ENCODE data around the gene CCL3.
"Not testable (repeated sequence)": the region's sequence is repeated elsewhere in the genome, so short reads cannot be mapped to it uniquely, and the experiment has no call there.

Gene CCL3

DNA sequence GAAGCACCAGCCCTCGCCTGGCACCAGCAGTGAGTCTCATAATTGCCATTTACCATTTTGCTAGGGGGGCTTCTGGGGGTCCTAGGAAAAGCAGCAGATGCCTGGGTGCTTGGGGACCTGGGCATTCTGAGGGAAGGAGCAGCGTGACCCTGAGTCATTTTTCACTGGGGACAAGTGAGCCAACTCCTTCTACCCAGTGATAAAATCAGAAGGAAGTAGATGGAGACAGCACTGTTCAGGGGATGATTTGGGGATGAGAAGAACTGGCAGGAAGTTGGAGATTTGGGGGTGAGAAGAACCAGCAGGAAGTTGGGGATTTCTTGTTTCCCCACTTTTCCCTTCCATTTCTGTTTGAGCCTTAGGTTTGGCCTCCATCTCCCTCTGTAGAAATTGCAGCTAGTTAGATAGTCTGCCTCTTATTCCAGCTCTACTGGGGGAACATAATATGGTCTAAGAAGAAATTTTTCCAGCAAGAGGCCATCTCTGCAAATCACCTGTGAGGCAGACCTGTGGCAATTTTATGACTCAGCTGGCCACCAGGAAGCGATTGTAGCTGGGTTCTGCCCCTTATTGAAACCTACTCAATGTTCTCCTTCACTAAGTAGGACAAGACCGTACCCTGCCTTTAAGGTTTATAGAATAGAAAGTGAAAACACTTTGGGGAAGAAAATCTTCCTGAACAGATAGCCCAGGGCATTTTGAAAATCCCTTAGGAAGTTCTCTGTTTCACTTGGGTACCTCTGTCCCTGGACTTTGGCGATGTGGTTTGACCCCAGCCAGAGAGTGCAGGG is 8.1 kb downstream of the CCL3 start:
- Histone ChIP-seq H3K27ac (ENCODE audit: insufficient read depth in 1 of 2, low read depth in 1 of 2, low read length in 2 of 2, poor library complexity in 1 of 2, severe bottlenecking in 2 of 2) (peak overlapping the region in 1 of 2 experiments; percentile 69), H3K4me3 (ENCODE audit: control insufficient read depth in 1 of 7, extremely low read depth in 1 of 7, insufficient read depth in 4 of 7, low read depth in 2 of 7, low read length in 6 of 7) (peak overlapping the region in 2 of 7 experiments; percentile 4 to 7), H3K4me1 (ENCODE audit: control extremely low read depth in 1 of 4, control insufficient read depth in 4 of 4, insufficient read depth in 4 of 4, low read length in 3 of 4) (peaks cover 11 to 36% (median 33%) of the 10 kb centered on the region in 4 experiments)
- H3K27me3 ChIP-seq (replicated peaks in 2 of 5; ENCODE audit: control insufficient read depth in 4 of 5, insufficient read depth in 5 of 5, low read length in 4 of 5); H3K36me3 ChIP-seq (ENCODE audit: control insufficient read depth in 4 of 4, insufficient read depth in 4 of 4, low read length in 3 of 4); POLR2A ChIA-PET; H3K9me3 ChIP-seq (ENCODE audit: control extremely low read depth in 1 of 5, control insufficient read depth in 4 of 5, insufficient read depth in 2 of 5, low read depth in 1 of 5, low read length in 4 of 5): not testable (repeated sequence)
- DNase-seq: peak in 2 of 3 donors; percentile 36 to 42
- CTCF ChIA-PET: interaction anchor here (1.3 to 2.6 kb wide), 3 partner anchors 9 to 100 kb away, joined by 3 to 14 read pairs (median 4); partner anchors contain the start of gene CCL16
- WGBS (ENCODE audit: insufficient coverage): 50% methylated on average over 1 of the region's 5 CpGs

DNA sequence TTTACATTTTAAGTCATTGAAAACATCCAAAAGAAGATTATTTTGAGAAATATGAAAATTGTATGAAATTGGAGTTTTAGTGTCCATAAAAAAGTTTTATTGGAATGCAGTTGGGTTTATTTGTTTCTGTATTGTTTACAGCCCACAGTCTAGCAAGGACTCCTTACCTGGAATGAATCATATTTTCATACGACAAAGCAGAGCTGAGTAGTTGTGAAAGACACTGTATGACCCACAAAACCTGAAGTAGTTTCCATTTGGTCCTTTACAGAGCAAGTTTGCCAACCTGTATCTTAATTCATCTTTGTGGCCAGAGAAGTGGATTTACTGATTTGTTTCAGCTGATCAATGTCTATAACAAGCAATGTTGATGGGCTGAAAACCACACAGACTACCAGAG is 15.6 kb downstream of the CCL3 start:
- 100% methylated on average over 1 of the region's 1 CpG for WGBS (ENCODE audit: insufficient coverage)
- H3K9me3 ChIP-seq (ENCODE audit: control extremely low read depth in 1 of 5, control insufficient read depth in 4 of 5, insufficient read depth in 2 of 5, low read depth in 1 of 5, low read length in 4 of 5): no peaks in the 10 kb centered on the region
- CTCF ChIA-PET: interaction anchor here (0.7 to 5.9 kb wide), 11 partner anchors 8 to 101 kb away, joined by 3 to 46 read pairs (median 4); partner anchors contain the start of genes CCL14 and CCL16
- POLR2A ChIA-PET: no interaction called here
- no peaks in the 10 kb centered on the region for H3K27me3 ChIP-seq (replicated peaks in 2 of 5; ENCODE audit: control insufficient read depth in 4 of 5, insufficient read depth in 5 of 5, low read length in 4 of 5)
- no peak for DNase-seq
- peaks cover 0 to 7% (median 0%) of the 10 kb centered on the region in 4 experiments for H3K4me1 ChIP-seq (ENCODE audit: control extremely low read depth in 1 of 4, control insufficient read depth in 4 of 4, insufficient read depth in 4 of 4, low read length in 3 of 4)
- H3K27ac ChIP-seq (ENCODE audit: insufficient read depth in 1 of 2, low read depth in 1 of 2, low read length in 2 of 2, poor library complexity in 1 of 2, severe bottlenecking in 2 of 2): no peak overlapping the region
- no peaks in the 10 kb centered on the region for H3K36me3 ChIP-seq (ENCODE audit: control insufficient read depth in 4 of 4, insufficient read depth in 4 of 4, low read length in 3 of 4)
- H3K4me3 ChIP-seq (ENCODE audit: control insufficient read depth in 1 of 7, extremely low read depth in 1 of 7, insufficient read depth in 4 of 7, low read depth in 2 of 7, low read length in 6 of 7): no peak overlapping the region

DNA sequence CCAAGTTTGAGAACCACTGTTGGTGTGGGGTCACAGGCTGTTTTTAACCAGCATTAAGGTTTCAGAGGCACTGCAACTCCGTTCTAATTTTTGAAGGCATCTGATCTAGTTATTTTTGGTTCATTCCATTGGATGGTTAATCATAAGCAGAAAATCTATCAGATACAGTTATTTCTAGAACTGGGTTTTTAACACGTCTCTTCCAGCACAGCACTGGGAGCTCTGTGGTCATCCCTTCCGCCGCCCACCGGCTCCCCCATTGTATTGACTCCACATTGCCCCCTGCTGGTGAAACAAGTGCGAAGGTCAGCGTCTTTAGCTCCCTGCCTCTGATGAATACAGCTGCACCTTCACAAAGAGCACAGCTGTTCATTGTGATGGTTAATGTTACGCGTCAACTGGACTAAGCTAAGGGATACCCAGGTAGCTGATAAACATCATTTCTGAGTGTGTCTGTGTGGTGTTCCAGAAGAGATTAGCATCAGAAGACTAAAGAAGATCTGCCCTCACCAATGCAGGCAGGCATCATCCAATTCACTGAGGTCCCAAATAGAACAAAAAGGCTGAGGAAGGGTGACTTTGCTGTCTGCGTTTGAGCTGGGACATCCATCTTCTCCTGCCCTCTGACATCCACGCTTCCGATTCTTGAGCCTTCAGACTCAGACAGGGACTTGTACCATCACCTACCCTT is 17.4 kb downstream of the CCL3 start:
- no peaks in the 10 kb centered on the region for H3K27me3 ChIP-seq (replicated peaks in 2 of 5; ENCODE audit: control insufficient read depth in 4 of 5, insufficient read depth in 5 of 5, low read length in 4 of 5)
- DNase-seq: peak; percentile 50 to 58 (median 57)
- ChIA-PET POLR2A (no interaction called here), CTCF (interaction anchor here (0.7 to 5.9 kb wide), 23 partner anchors 9 to 104 kb away, joined by 3 to 46 read pairs (median 4); partner anchors contain the start of genes CCL14 and CCL16)
- no peaks in the 10 kb centered on the region for H3K9me3 ChIP-seq (ENCODE audit: control extremely low read depth in 1 of 5, control insufficient read depth in 4 of 5, insufficient read depth in 2 of 5, low read depth in 1 of 5, low read length in 4 of 5)
- peaks cover 0 to 7% (median 0%) of the 10 kb centered on the region in 4 experiments for H3K4me1 ChIP-seq (ENCODE audit: control extremely low read depth in 1 of 4, control insufficient read depth in 4 of 4, insufficient read depth in 4 of 4, low read length in 3 of 4)
- 40% methylated on average over 10 of the region's 12 CpGs for WGBS (ENCODE audit: insufficient coverage)
- no peaks in the 10 kb centered on the region for H3K36me3 ChIP-seq (ENCODE audit: control insufficient read depth in 4 of 4, insufficient read depth in 4 of 4, low read length in 3 of 4)
- no peak overlapping the region for H3K27ac ChIP-seq (ENCODE audit: insufficient read depth in 1 of 2, low read depth in 1 of 2, low read length in 2 of 2, poor library complexity in 1 of 2, severe bottlenecking in 2 of 2)
- no peak overlapping the region for H3K4me3 ChIP-seq (ENCODE audit: control insufficient read depth in 1 of 7, extremely low read depth in 1 of 7, insufficient read depth in 4 of 7, low read depth in 2 of 7, low read length in 6 of 7)

DNA sequence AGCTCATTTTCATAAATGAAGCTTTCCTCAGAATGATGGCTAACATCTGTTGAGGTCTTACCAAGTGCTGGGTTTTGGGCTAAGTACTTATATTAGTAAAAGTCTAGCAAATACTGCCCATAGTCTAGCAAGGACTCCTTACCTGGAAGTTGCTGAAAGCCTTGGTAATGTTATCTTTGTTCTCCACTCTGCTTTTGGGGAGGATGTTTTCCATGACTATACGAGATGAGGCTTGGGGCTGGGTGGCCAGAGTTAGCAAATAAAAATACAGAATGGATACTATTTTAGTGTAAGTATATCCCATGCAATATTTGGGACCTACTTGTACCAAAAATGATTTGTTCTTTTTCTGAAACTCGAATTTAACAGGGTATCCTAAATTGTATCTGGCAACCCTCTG is 18.2 kb downstream of the CCL3 start:
- 100% methylated on average over 1 of the region's 2 CpGs for WGBS (ENCODE audit: insufficient coverage)
- no peak overlapping the region for H3K4me3 ChIP-seq (ENCODE audit: control insufficient read depth in 1 of 7, extremely low read depth in 1 of 7, insufficient read depth in 4 of 7, low read depth in 2 of 7, low read length in 6 of 7)
- H3K4me1 ChIP-seq (ENCODE audit: control extremely low read depth in 1 of 4, control insufficient read depth in 4 of 4, insufficient read depth in 4 of 4, low read length in 3 of 4): peaks cover 0 to 7% (median 0%) of the 10 kb centered on the region in 4 experiments
- no peaks in the 10 kb centered on the region for H3K36me3 ChIP-seq (ENCODE audit: control insufficient read depth in 4 of 4, insufficient read depth in 4 of 4, low read length in 3 of 4)
- ChIA-PET POLR2A (no interaction called here), CTCF (interaction anchor here (1.1 to 5.9 kb wide), 14 partner anchors 10 to 106 kb away, joined by 3 to 46 read pairs (median 4); partner anchors contain the start of gene CCL16)
- no peaks in the 10 kb centered on the region for H3K27me3 ChIP-seq (replicated peaks in 2 of 5; ENCODE audit: control insufficient read depth in 4 of 5, insufficient read depth in 5 of 5, low read length in 4 of 5)
- H3K27ac ChIP-seq (ENCODE audit: insufficient read depth in 1 of 2, low read depth in 1 of 2, low read length in 2 of 2, poor library complexity in 1 of 2, severe bottlenecking in 2 of 2): no peak overlapping the region
- H3K9me3 ChIP-seq (ENCODE audit: control extremely low read depth in 1 of 5, control insufficient read depth in 4 of 5, insufficient read depth in 2 of 5, low read depth in 1 of 5, low read length in 4 of 5): no peaks in the 10 kb centered on the region
- DNase-seq: no peak

DNA sequence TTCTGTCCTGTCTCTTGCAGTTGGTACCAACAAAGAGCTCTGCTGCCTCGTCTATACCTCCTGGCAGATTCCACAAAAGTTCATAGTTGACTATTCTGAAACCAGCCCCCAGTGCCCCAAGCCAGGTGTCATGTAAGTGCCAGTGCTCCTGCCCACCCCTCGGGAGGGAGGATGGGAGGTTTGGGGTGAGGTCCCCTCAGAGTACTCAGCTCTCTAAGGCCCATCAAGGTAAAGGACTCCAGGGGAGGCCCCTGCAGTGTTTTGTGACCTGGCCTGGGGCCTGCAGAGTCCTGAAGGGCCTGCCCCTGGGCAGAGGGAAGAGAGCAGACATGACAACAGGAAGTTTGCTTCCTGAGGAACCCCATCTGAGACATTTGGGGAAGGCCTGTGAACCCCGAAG is 19.5 kb downstream of the CCL3 start:
- 70% methylated on average over 2 of the region's 3 CpGs for WGBS (ENCODE audit: insufficient coverage)
- peaks cover 0 to 7% (median 0%) of the 10 kb centered on the region in 4 experiments for H3K4me1 ChIP-seq (ENCODE audit: control extremely low read depth in 1 of 4, control insufficient read depth in 4 of 4, insufficient read depth in 4 of 4, low read length in 3 of 4)
- POLR2A ChIA-PET: no interaction called here
- H3K9me3 ChIP-seq (ENCODE audit: control extremely low read depth in 1 of 5, control insufficient read depth in 4 of 5, insufficient read depth in 2 of 5, low read depth in 1 of 5, low read length in 4 of 5): no peaks in the 10 kb centered on the region
- no peak overlapping the region for H3K27ac ChIP-seq (ENCODE audit: insufficient read depth in 1 of 2, low read depth in 1 of 2, low read length in 2 of 2, poor library complexity in 1 of 2, severe bottlenecking in 2 of 2)
- H3K4me3 ChIP-seq (ENCODE audit: control insufficient read depth in 1 of 7, extremely low read depth in 1 of 7, insufficient read depth in 4 of 7, low read depth in 2 of 7, low read length in 6 of 7): no peak overlapping the region
- CTCF ChIA-PET: interaction anchor here (1.5 to 5.9 kb wide), 6 partner anchors 21 to 95 kb away, joined by 3 to 46 read pairs (median 6); partner anchors contain the start of gene CCL16
- DNase-seq: no peak
- H3K36me3 ChIP-seq (ENCODE audit: control insufficient read depth in 4 of 4, insufficient read depth in 4 of 4, low read length in 3 of 4): no peaks in the 10 kb centered on the region
- peaks cover 0 to 2% (median 0%) of the 10 kb centered on the region in 5 experiments for H3K27me3 ChIP-seq (replicated peaks in 2 of 5; ENCODE audit: control insufficient read depth in 4 of 5, insufficient read depth in 5 of 5, low read length in 4 of 5)

DNA sequence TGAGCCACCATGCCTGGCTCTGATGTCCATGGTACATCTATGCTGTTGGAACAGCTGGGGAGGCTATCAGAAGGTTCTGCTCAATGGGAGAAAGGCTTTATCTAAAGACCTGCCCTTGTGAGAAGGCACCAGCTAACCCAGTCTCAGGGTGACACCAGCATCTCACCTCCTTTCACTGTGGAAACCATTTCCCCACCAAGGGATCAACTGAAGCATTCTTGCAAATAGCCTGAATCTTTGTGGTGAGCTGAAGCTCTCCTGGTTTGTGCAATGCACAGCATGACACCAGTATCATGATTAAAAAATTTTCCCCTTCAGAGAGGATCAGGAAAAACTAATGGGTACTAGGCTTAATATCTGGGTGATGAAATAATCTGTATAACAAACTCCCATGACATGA is 20.8 kb downstream of the CCL3 start:
- CTCF ChIA-PET: interaction anchor here (0.7 to 1.6 kb wide), 6 partner anchors 11 to 94 kb away, joined by 3 to 8 read pairs (median 4); no protein-coding TSS in a partner anchor

More for the DNA sequence above, 20.8 kb downstream of the CCL3 start:
- peaks cover 0 to 2% (median 0%) of the 10 kb centered on the region in 5 experiments for H3K27me3 ChIP-seq (replicated peaks in 2 of 5; ENCODE audit: control insufficient read depth in 4 of 5, insufficient read depth in 5 of 5, low read length in 4 of 5)
- no peak for DNase-seq
- no peaks in the 10 kb centered on the region for H3K36me3 ChIP-seq (ENCODE audit: control insufficient read depth in 4 of 4, insufficient read depth in 4 of 4, low read length in 3 of 4)
- POLR2A ChIA-PET: interaction anchor here (0.6 kb wide), 1 partner anchor 69 kb away, joined by 3 read pairs; no protein-coding TSS in a partner anchor
- no peak overlapping the region for H3K27ac ChIP-seq (ENCODE audit: insufficient read depth in 1 of 2, low read depth in 1 of 2, low read length in 2 of 2, poor library complexity in 1 of 2, severe bottlenecking in 2 of 2)
- H3K4me3 ChIP-seq (ENCODE audit: control insufficient read depth in 1 of 7, extremely low read depth in 1 of 7, insufficient read depth in 4 of 7, low read depth in 2 of 7, low read length in 6 of 7): no peak overlapping the region
- H3K9me3 ChIP-seq (ENCODE audit: control extremely low read depth in 1 of 5, control insufficient read depth in 4 of 5, insufficient read depth in 2 of 5, low read depth in 1 of 5, low read length in 4 of 5): no peaks in the 10 kb centered on the region
- H3K4me1 ChIP-seq (ENCODE audit: control extremely low read depth in 1 of 4, control insufficient read depth in 4 of 4, insufficient read depth in 4 of 4, low read length in 3 of 4): peaks cover 0 to 7% (median 0%) of the 10 kb centered on the region in 4 experiments

Data from common myeloid progenitor, CD34-positive (primary cell).